H54 (cell line): ENCODE data around the gene STARD5.
A peak's percentile ranks its signal among the peaks of the same experiment; 100 is the strongest.
"Not testable (repeated sequence)": the region's sequence is repeated elsewhere in the genome, so short reads cannot be mapped to it uniquely, and the experiment has no call there.

ENCODE experiments used
- DNase-seq: peaks from one replicate; pipeline ENCODE4 v3.0.0; 2011; ENCODE audit warnings: low spot score, mixed read lengths; ENCODE audit not compliant: insufficient read length
- FAIRE-seq: peaks from 3 replicates; lab custom pipeline; 2011; peaks lifted over from hg19 to GRCh38; lab: Jason Lieb, UNC
- POLR2A ChIP-seq: IDR thresholded peaks from 2 replicates; pipeline ENCODE4 v1.6.1; 2011; ENCODE audit warnings: low read depth, mild to moderate bottlenecking, low read length

Gene STARD5, protein sequence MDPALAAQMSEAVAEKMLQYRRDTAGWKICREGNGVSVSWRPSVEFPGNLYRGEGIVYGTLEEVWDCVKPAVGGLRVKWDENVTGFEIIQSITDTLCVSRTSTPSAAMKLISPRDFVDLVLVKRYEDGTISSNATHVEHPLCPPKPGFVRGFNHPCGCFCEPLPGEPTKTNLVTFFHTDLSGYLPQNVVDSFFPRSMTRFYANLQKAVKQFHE

GRCh38 chr15:81323944-81324881 is at the start of gene STARD5:
Gene STARD5 (minus strand): TSS chr15:81324141. CDS start chr15:81324099, 42 bp downstream.
- no peak for FAIRE-seq
- peak; percentile 66; the same call in 1 of the 2 replicates for TF ChIP-seq POLR2A

DNA sequence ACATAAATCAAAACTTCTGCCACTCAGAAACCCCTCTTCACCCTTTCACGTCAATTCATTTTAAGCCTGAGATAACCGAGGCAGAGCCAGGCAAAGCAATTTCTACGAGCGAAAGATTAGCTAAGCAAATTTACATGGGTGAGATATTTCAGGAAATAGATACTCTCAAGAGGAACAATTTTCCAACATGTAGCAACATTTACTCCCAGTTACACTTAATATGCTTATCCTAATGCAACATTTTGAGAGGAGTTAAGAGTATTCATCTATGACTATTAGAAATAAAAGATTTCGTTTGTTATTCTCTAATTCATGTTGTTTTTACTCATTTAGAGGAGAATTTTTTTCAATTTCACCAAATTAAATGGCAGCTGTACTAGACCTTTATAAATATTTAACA is 49.2 kb upstream of the STARD5 start:
- TF ChIP-seq POLR2A = no peak
- no peak for FAIRE-seq
- no peak for DNase-seq

More at GRCh38 chr15:81323944-81324881, at the start of gene STARD5:
- DNase-seq = peak; percentile 83

- no peak for TF ChIP-seq POLR2A
- DNase-seq = no peak
- no peak for FAIRE-seq
Measured at GRCh38 chr15:81372575-81372974, 48.6 kb upstream of the STARD5 start.

DNA sequence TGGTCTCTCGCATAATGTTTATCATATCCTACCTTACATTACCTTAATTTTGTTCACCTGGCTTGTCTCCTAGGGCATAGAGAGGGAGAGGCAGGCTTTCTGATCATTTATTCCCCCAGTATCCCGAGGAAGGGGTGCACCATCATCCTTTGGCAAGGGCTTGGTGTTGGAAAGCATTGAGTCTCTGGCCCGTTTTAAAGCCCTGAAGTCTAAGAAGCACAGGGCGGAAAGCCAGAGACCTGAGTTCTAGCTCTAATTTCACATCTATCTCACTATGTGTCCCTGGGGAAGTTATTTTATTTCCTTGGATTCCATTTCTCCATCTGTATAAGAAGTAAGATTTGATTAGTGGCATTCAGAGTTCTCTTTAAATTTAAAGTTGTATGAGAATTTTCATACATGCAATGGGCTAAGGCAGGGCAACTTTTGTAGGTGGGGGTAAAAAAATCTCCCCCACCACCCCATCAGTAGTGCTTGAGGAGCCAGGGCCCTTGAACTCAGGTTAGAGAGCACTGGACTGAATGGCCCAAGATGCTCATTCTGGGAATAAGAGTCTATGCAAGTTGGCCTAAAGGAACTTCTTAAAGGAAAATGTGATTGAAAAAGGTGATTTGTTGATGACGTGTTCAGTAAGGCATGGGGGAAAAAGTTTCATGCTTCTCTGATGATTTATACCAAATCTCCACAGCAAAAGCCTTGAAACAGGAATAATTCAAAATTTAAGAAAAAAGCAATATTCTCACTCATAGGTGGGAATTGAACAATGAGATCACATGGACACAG is 40.0 kb upstream of the STARD5 start:
- FAIRE-seq (no peak), DNase-seq (no peak)
- no peak for TF ChIP-seq POLR2A

GRCh38 chr15:81363276-81363675 is 39.3 kb upstream of the STARD5 start:
- DNase-seq (no peak), FAIRE-seq (no peak)
- no peak for TF ChIP-seq POLR2A

DNA sequence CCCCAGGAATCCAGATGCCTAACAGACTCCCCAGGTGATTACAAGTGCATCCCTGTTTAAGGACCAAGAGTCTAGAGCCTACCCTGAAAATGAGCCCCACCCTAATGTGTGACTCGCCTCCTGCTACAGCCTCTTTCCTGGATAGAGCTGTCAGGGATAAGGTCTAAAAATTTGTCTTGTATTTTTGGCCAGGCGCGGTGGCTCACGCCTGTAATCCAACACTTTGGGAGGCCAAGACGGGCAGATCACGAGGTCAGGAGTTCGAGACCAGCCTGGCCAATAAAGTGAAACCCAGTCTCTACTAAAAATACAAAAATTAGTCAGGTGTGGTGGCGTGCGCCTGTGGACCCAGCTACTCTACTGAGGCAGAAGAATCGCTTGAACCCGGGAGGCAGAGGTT is 38.8 kb upstream of the STARD5 start:
- DNase-seq (no peak), FAIRE-seq (no peak)
- no peak for TF ChIP-seq POLR2A

DNA sequence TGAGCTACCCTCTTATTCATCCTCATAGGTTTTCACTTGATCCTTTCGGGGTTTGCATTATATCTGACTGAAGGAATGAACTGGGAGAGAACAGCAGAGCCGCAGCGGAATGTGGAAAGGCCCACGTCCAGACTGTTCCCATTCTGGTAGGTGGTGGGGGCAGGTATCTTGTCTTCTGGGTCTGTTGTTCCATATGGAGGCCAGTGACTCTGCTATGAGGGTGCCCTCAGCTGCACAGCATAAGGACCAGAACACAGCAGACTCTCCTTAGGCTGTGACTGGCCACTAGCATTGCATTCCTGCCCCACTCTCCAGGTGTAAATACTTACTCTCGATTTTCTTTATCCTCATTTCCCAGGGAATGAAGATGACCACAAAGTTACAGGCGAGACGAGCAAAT is 38.0 kb upstream of the STARD5 start:
- DNase-seq (no peak), FAIRE-seq (no peak)
- TF ChIP-seq POLR2A = no peak

- FAIRE-seq (no peak), DNase-seq (no peak)
- TF ChIP-seq POLR2A = no peak
Measured at GRCh38 chr15:81360491-81360890, 36.5 kb upstream of the STARD5 start.

DNA sequence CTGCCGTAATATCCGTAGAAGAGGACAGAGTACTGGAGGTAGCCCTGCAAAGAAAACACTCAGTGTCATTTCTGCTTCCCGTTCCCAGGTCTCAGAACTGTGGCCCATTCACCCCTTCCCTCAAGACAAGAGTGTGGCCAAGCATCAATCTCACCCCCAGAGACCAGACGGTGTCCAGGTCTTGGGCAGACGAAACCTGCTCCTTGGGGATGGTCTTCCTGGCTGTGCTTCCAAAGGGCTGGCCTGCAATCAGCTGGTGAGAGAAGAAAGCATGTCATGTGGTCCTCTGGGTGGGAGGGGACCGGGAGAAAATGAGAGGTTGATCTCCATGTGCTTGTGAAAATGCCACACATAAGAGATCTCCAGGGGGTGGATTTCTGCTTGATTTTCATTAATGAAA is 34.3 kb upstream of the STARD5 start:
- DNase-seq (no peak), FAIRE-seq (no peak)
- no peak for TF ChIP-seq POLR2A

- no peak for TF ChIP-seq POLR2A
- DNase-seq (no peak), FAIRE-seq (no peak)
Measured at GRCh38 chr15:81357180-81357686, 33.3 kb upstream of the STARD5 start.

DNA sequence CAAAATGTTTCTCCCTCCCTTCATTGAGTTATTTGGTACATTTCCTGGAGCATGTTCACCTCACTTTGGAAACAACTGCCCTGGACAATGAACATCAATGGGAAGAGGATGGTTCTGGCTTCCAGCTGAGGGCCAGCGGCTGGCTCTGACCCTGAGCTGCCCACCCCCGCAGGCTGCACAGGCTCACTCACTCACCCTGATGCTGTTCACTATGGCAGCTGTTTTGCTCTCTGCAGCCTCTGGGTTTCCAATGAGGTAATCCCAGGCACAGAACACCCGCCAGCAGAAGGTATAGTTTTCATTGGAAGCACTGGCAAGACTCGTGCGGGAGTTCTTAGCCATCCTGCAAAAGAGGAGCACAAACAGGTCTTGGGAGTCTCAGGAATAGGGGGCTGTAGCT is 32.3 kb upstream of the STARD5 start:
- FAIRE-seq (no peak), DNase-seq (no peak)
- TF ChIP-seq POLR2A = no peak

- DNase-seq (no peak), FAIRE-seq (no peak)
- no peak for TF ChIP-seq POLR2A
Measured at GRCh38 chr15:81351651-81352050, 27.7 kb upstream of the STARD5 start.

DNA sequence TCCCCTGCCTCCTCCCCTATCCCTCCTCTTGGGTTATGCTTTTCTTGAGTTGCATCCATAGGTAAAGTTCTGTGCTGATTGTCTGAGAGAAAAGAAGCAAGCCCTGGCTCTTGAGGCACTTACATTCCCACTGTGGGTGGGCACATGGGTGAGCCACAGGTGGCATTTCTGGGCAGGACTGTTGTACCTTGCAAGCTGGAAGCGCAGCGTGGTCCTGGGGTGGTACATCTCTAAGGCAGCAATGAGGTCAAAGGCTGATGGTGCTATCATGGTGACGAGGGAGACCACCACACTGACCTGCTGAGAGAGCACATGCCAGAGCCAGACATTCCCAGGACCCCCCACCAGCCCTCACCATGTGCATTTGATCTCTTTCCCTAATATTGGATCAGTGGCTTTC is 25.3 kb upstream of the STARD5 start:
- no peak for FAIRE-seq
- no peak for DNase-seq
- no peak for TF ChIP-seq POLR2A

- FAIRE-seq, DNase-seq: not testable (repeated sequence)
Measured at GRCh38 chr15:81348691-81349090, 24.8 kb upstream of the STARD5 start.

DNA sequence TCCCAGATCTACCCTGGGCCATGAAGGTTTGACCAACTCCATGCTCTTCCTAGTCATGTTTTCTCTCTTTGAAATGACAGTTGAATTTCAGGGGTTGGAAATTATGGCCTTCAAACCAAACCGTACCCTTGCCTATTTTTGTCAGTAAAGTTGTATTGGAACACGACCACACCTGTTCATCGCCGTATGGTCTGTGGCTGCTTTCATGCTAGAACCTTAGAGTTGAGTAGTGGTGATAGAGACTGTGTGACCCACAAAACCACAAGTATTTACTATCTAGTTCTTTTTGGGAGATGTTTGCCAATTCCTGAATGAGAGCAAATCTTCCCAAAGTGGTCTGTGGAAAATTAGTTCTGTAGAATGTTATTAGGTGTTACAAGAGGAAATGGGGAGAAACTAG is 24.0 kb upstream of the STARD5 start:
- no peak for TF ChIP-seq POLR2A
- FAIRE-seq (no peak), DNase-seq (no peak)
